IPS DF 6.9 (cell line): ENCODE results near the gene XPR1.

Experiments
- DNase-seq: peaks from one replicate; pipeline ENCODE4 v3.0.0-alpha.2; 2013; ENCODE audit warnings: low read depth, low spot score
- H3K27ac ChIP-seq: one replicate; pipeline ENCODE4 v1.5.1; 2013; ENCODE audit warnings: low read length, control low read depth
- H3K27me3 ChIP-seq: 2 replicates; pipeline ENCODE4 v1.6.1; 2013; ENCODE audit warnings: mild to moderate bottlenecking, low read length; ENCODE audit not compliant: control insufficient read depth, insufficient read depth
- H3K36me3 ChIP-seq: 2 replicates; pipeline ENCODE4 v1.6.1; 2013; ENCODE audit warnings: low read length; ENCODE audit not compliant: control insufficient read depth, insufficient read depth
- H3K4me1 ChIP-seq: 2 replicates; pipeline ENCODE4 v1.6.1; 2013; ENCODE audit warnings: low read length; ENCODE audit not compliant: control insufficient read depth, insufficient read depth
- H3K4me3 ChIP-seq: 2 replicates; pipeline ENCODE4 v1.5.1; 2013; ENCODE audit warnings: mild to moderate bottlenecking, low read length
- H3K9me3 ChIP-seq: 2 replicates; pipeline ENCODE4 v1.6.1; 2013; ENCODE audit warnings: low read length, inconsistent platforms; ENCODE audit not compliant: control insufficient read depth, insufficient read depth
- WGBS: extraction: QIAGEN DNeasy Blood & Tissue Kit; methylation state at CpG from one replicate; pipeline ENCODE4 v1.1.7; 2013; ENCODE audit warnings: mixed read lengths, missing lambda C conversion rate; ENCODE audit not compliant: insufficient read length, insufficient coverage; 5-methylcytosine and 5-hydroxymethylcytosine counted together

XPR1 gene

GRCh38 chr1:180905927-180906326 is 274.1 kb downstream of the XPR1 start:
- Histone ChIP-seq H3K4me1 (no peaks in the 10 kb centered on the region), H3K27me3 (no peaks in the 10 kb centered on the region), H3K4me3 (no peak overlapping the region), H3K27ac (no peak overlapping the region), H3K36me3 (no peaks in the 10 kb centered on the region), H3K9me3 (no peaks in the 10 kb centered on the region)
- DNase-seq: no peak
- WGBS: no CpG with 5 or more reads among the region's 8 CpGs

DNA sequence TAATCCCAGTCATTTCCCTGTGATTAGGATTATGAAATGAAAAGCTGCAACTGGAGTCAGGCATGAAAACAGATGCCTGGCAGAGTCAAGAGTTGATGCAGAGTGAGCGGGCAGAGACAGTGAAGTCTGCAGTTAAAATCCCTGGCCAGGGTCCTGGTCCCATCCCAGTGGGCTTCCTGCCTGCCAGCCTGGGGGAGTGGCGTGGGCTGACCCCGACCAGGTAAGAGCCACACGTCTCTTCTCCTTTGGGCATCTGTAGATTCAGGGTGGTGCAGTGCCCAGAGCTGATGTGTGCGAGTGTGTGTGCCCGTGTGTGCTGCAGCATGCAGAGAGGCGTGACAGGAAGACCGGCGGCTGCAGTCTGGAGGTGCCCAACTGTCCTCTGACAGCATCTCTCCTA is 274.7 kb downstream of the XPR1 start:
- Histone ChIP-seq H3K4me1 (no peaks in the 10 kb centered on the region), H3K27ac (no peak overlapping the region), H3K36me3 (no peaks in the 10 kb centered on the region), H3K9me3 (no peaks in the 10 kb centered on the region), H3K4me3 (no peak overlapping the region), H3K27me3 (no peaks in the 10 kb centered on the region)
- no peak for DNase-seq
- no CpG with 5 or more reads among the region's 9 CpGs for WGBS

- DNase-seq: no peak
- H3K4me1 ChIP-seq: no peaks in the 10 kb centered on the region
- H3K27me3 ChIP-seq: no peaks in the 10 kb centered on the region
- H3K27ac ChIP-seq: no peak overlapping the region
- no peak overlapping the region for H3K4me3 ChIP-seq
- no CpG with 5 or more reads among the region's 10 CpGs for WGBS
- no peaks in the 10 kb centered on the region for H3K9me3 ChIP-seq
- no peaks in the 10 kb centered on the region for H3K36me3 ChIP-seq
Observed at GRCh38 chr1:180907313-180908055, 275.7 kb downstream of the XPR1 start.

GRCh38 chr1:180908074-180908765 is 276.4 kb downstream of the XPR1 start:
- Histone ChIP-seq H3K9me3 (no peaks in the 10 kb centered on the region), H3K27me3 (no peaks in the 10 kb centered on the region), H3K4me1 (no peaks in the 10 kb centered on the region), H3K27ac (no peak overlapping the region), H3K4me3 (no peak overlapping the region), H3K36me3 (no peaks in the 10 kb centered on the region)
- WGBS: no CpG with 5 or more reads among the region's 15 CpGs
- DNase-seq: no peak

DNA sequence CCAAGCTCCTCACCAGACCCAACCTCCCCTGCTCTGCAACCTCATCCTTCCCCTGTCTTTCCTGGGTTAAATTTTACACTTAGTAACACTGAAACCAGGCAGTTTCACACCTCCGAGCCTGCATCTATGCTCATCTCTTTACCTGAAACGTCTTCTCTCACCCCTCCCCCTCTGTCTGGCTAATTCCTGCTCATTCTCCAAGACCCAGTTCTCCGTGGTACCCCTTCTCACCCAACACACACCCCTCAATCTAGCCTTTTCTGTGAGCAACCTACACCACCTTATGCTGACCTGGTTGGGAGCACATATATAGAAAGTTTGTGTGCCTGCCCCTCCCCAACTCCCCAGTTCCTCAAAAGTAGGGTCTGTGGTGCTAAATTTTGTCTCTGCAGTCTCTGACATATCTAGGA is 277.2 kb downstream of the XPR1 start:
- H3K4me1 ChIP-seq: no peaks in the 10 kb centered on the region
- no peaks in the 10 kb centered on the region for H3K36me3 ChIP-seq
- no peaks in the 10 kb centered on the region for H3K9me3 ChIP-seq
- no peak for DNase-seq
- H3K27ac ChIP-seq: no peak overlapping the region
- no peaks in the 10 kb centered on the region for H3K27me3 ChIP-seq
- WGBS: no CpG with 5 or more reads among the region's 3 CpGs
- no peak overlapping the region for H3K4me3 ChIP-seq

GRCh38 chr1:180909462-180909976 is 277.7 kb downstream of the XPR1 start:
- H3K4me3 ChIP-seq: no peak overlapping the region
- H3K4me1 ChIP-seq: no peaks in the 10 kb centered on the region
- no peak for DNase-seq
- H3K27me3 ChIP-seq: no peaks in the 10 kb centered on the region
- H3K36me3 ChIP-seq: no peaks in the 10 kb centered on the region
- 100% methylated on average over 1 of the region's 5 CpGs for WGBS
- no peaks in the 10 kb centered on the region for H3K9me3 ChIP-seq
- H3K27ac ChIP-seq: no peak overlapping the region

DNA sequence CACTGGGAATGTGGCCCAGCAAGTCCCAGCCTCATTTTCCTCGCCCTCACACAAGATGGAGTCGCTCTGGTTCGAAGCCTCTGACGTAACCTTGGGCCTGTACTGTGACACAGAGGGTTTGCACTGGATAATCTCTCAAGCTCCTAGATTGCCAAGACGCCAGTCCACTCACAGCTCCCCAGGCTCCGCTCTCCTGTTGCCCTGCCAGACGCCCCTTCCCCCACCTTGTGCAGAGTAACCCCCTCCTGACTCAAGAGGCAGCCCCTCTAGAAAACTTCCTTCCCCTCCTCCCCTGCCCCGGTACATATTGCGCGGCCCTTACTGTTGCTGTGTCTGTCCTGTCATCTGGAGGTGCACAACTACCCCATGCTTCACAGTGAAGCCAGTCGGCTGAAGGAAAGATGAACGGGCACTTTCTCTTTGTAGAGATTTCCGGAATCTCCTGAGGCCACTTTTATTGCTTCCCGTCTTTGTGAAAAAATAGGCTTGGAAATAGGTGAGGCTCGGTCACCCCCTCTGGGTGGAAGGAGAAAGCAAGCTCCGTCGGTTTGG is 279.9 kb downstream of the XPR1 start:
- no peaks in the 10 kb centered on the region for H3K27me3 ChIP-seq

GRCh38 chr1:180912211-180912800 is 280.5 kb downstream of the XPR1 start:
- Histone ChIP-seq H3K36me3 (no peaks in the 10 kb centered on the region), H3K9me3 (no peaks in the 10 kb centered on the region), H3K4me1 (no peaks in the 10 kb centered on the region), H3K4me3 (peak overlapping the region; percentile 61), H3K27me3 (no peaks in the 10 kb centered on the region), H3K27ac (no peak overlapping the region)
- DNase-seq: no peak
- no CpG with 5 or more reads among the region's 71 CpGs for WGBS

More for the DNA sequence above, 279.9 kb downstream of the XPR1 start:
- no peak for DNase-seq
- WGBS: no CpG with 5 or more reads among the region's 17 CpGs
- Histone ChIP-seq H3K9me3 (no peaks in the 10 kb centered on the region), H3K36me3 (no peaks in the 10 kb centered on the region), H3K4me3 (peak overlapping the region; percentile 61; the same call in 1 of the 2 replicates), H3K4me1 (no peaks in the 10 kb centered on the region), H3K27ac (no peak overlapping the region)

DNA sequence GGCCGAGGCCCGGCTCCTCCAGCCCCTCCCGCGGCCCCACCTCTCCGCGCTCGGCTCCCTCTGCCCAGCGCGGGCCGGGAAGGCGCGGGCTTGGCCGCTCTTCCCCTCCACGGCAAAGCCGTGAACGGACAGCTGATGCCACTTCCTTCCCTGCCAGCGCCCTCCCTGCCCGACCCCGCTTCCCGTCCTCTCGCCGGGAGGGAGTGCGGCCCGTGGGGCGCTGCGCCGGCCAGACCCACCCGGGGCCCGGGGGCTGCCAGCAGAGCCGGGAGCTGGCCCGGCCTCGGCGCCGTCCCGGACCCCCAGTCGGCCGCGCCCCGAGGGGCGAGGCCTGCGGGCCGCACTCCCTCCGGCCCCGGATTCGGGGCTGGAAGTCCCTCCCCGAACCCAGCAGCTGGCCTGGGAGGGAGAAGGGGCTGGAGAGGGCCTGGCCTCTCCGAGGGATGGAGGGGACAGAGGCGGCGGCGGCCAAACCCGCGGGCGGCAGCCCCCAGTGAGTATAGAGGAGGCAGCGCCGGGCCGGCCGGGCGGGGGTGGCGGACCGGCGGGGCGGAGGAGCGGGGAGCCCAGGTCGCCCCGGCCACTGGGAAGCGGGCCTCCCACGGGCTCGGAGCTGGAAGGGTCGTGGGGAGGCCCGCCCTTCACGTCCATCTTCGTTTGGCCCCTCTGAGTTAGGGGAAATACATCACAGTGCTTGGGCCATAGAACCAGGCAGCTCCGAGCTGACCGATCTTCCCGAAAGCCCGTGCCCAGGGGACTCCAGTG is 281.2 kb downstream of the XPR1 start, which contains the start of gene KIAA1614:
Gene KIAA1614 (plus strand): TSS at position 97 of the 765 bp plus-strand sequence. CDS start 347 bp downstream, at position 444.
- no peaks in the 10 kb centered on the region for H3K36me3 ChIP-seq
- peak within 1 kb of the TSS; percentile 61 for H3K4me3 ChIP-seq
- H3K9me3 ChIP-seq: no peaks in the 10 kb centered on the region
- no peaks in the 10 kb centered on the region for H3K27me3 ChIP-seq
- no peak for DNase-seq
- whole genome bisulfite sequencing: no CpG with 5 or more reads among the region's 76 CpGs
- H3K27ac ChIP-seq: no peak within 1 kb of the TSS
- H3K4me1 ChIP-seq: no peaks in the 10 kb centered on the region
